Measurements from ENCODE around the gene LEPR.
A peak's percentile ranks its signal among the peaks of the same experiment; 100 is the strongest.
"Not testable (repeated sequence)": the region's sequence is repeated elsewhere in the genome, so short reads cannot be mapped to it uniquely, and the experiment has no call there.

LEPR gene

GRCh38 chr1:65420590-65421350 is at the start of gene LEPR, which contains the start of gene LEPROT:
TSS of gene LEPR (plus strand) at chr1:65420668. CDS start at chr1:65565566, 144,898 bp downstream.
TSS of gene LEPROT (plus strand) at chr1:65420668. CDS start at chr1:65420725, 57 bp downstream.
- DNase-seq = peak; percentile 98

GRCh38 chr1:65371544-65371943 is 48.9 kb upstream of the LEPR start:
- DNase-seq = no peak

GRCh38 chr1:65372557-65372956 is 47.9 kb upstream of the LEPR start:
- DNase-seq = no peak

- DNase-seq = no peak
These were observed 42.8 kb upstream of the LEPR start for GRCh38 chr1:65377496-65378246.

GRCh38 chr1:65378247-65378946 is 42.1 kb upstream of the LEPR start:
- no peak for DNase-seq

GRCh38 chr1:65384426-65384825 is 36.0 kb upstream of the LEPR start:
- not testable (repeated sequence) for DNase-seq

GRCh38 chr1:65386439-65386838 is 34.0 kb upstream of the LEPR start:
- DNase-seq = no peak

GRCh38 chr1:65387821-65388220 is 32.6 kb upstream of the LEPR start:
- DNase-seq = no peak

- DNase-seq = no peak
These were observed 31.4 kb upstream of the LEPR start for GRCh38 chr1:65388908-65389695.

GRCh38 chr1:65392497-65392896 is 28.0 kb upstream of the LEPR start:
- DNase-seq = no peak

- DNase-seq = no peak
These were observed 27.1 kb upstream of the LEPR start for GRCh38 chr1:65393347-65393746.

- no peak for DNase-seq
These were observed 26.5 kb upstream of the LEPR start for GRCh38 chr1:65393928-65394327.

- peak; percentile 10 for DNase-seq
These were observed 24.4 kb upstream of the LEPR start for GRCh38 chr1:65395887-65396612.

- no peak for DNase-seq
These were observed 22.4 kb upstream of the LEPR start for GRCh38 chr1:65398083-65398482.

GRCh38 chr1:65399003-65399402 is 21.5 kb upstream of the LEPR start:
- DNase-seq = no peak

GRCh38 chr1:65401612-65402011 is 18.9 kb upstream of the LEPR start:
- no peak for DNase-seq

- no peak for DNase-seq
These were observed 15.5 kb upstream of the LEPR start for GRCh38 chr1:65404941-65405340.

- no peak for DNase-seq
These were observed 12.6 kb upstream of the LEPR start for GRCh38 chr1:65407877-65408276.

GRCh38 chr1:65409314-65409713 is 11.2 kb upstream of the LEPR start:
- DNase-seq = no peak

- DNase-seq = no peak
These were observed 10.6 kb upstream of the LEPR start for GRCh38 chr1:65409816-65410326.

- no peak for DNase-seq
These were observed 8.0 kb upstream of the LEPR start for GRCh38 chr1:65412256-65412983.
